Measurements from ENCODE around the gene PRR20G. TPM values are rescaled to one million over a fixed set of nuclear protein-coding genes. Genes with fewer than 3 reads are reported as not detected.

PRR20G gene
- total RNA-seq, 1 donor from 2014 or later: not detected

DNA sequence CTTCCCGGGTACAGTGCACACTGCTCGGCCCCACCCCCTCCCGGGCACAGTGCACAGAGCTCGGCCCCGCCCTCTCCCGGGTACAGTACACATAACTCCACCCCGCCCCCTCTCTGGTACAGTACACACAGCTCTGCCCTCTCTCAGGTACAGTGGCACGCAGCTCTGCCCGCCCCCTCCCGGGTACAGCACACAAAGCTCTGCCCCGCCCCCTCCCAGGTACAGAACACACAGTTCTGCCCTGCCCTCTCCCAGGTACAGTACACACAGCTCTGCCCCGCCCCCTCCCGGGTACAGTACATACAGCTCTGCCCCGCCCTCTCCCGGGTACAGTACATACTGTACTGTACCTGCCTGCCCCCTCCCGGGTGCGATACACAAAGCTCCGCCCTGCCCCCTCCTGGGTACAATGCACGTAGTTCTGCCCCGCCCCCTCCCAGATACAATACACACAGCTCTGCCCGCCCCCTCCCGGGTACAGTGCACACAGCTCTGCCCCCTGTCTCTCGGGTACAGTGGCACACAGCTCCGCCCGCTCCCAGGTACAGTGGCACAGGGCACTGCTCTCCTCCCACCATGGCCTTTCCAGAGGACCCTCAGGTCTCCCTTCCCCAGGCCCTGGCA lies 16.4 kb upstream of the PRR20G start:
- H3K9me3 Mint-ChIP-seq: peaks cover 2% of the 10 kb centered on the region
- no peaks in the 10 kb centered on the region for H3K36me3 Mint-ChIP-seq
- TF ChIP-seq EZH2phosphoT487 (IDR thresholded peaks at IDR 0.05) (no peak), CTCF (IDR thresholded peaks at IDR 0.05) (no peak), EZH2 (IDR thresholded peaks at IDR 0.05) (no peak)
- Histone ChIP-seq H3K27ac (no peak overlapping the region), H3F3A (ENCODE audit: low read depth) (no peaks in the 10 kb centered on the region), H3K4me1 (no peaks in the 10 kb centered on the region), H3K9ac (no peak overlapping the region), H4K20me1 (ENCODE audit: low read depth) (no peaks in the 10 kb centered on the region), H3K4me2 (no peak overlapping the region), H3K27me3 (peaks cover 38% of the 10 kb centered on the region), H2AFZ (replicated peaks) (no peak overlapping the region), H3K4me3 (no peak overlapping the region), H3K9me3 (ENCODE audit: low read depth) (no peaks in the 10 kb centered on the region), H3K79me2 (ENCODE audit: low read depth) (no peaks in the 10 kb centered on the region), H3K36me3 (no peaks in the 10 kb centered on the region)
- H3K4me1 Mint-ChIP-seq: peaks cover 2% of the 10 kb centered on the region
- peaks cover 11% of the 10 kb centered on the region for H3K27me3 Mint-ChIP-seq (ENCODE audit: insufficient read depth, low read depth)
- DNase-seq (ENCODE audit: low spot score): peak; percentile 30
- H3K4me3 Mint-ChIP-seq: no peak overlapping the region
- no peak overlapping the region for H3K27ac Mint-ChIP-seq

DNA sequence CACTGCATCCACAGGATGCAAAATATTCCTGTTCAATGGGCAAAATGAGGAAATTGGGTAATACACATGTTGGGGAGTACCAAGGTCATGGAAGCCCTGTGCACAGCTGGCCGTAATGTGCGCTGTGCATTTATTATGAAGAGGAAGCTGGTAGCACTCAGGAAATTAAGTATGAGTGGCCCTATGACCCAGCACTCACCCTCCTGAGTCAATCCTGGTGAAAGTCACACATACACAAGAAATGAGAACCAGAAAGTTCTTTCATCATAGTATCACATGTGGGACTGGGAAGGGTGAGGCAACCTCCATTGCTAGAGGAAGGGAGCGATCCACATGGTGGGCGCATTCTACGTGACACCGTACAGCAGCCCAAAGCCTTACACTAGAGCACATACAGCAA lies 11.4 kb upstream of the PRR20G start:
- H3K27me3 Mint-ChIP-seq (ENCODE audit: insufficient read depth, low read depth): peaks cover 6% of the 10 kb centered on the region

DNA sequence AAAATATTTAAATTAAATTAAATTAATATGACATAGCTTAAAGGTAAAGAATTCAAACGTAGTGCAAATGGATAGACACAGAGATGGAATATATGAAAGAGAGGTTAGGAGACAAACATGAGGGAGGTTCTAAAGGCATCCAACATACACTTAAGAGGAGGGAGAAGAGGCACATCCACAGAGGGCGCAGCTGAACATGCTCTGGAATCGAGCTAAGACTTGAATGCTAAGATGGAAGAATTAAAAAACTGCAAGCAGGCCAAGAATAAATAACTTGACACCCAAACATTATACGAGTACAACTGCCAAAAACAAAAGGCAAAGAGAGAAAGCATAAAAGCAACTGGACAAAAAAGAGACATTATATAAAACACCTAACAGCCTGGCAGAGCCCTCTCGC lies 9.1 kb upstream of the PRR20G start:
- H3K27me3 Mint-ChIP-seq (ENCODE audit: insufficient read depth, low read depth): peaks cover 6% of the 10 kb centered on the region
- no peak overlapping the region for H3K4me3 ChIP-seq
- H3K36me3 ChIP-seq: no peaks in the 10 kb centered on the region
- H3K9ac ChIP-seq: no peak overlapping the region
- no peak overlapping the region for H3K27ac ChIP-seq
- no peaks in the 10 kb centered on the region for H3F3A ChIP-seq (ENCODE audit: low read depth)
- H4K20me1 ChIP-seq (ENCODE audit: low read depth): no peaks in the 10 kb centered on the region
- no peaks in the 10 kb centered on the region for H3K9me3 ChIP-seq (ENCODE audit: low read depth)
- no peak overlapping the region for H3K4me3 Mint-ChIP-seq
- H3K4me2 ChIP-seq: no peak overlapping the region
- no peaks in the 10 kb centered on the region for H3K79me2 ChIP-seq (ENCODE audit: low read depth)
- no peaks in the 10 kb centered on the region for H3K36me3 Mint-ChIP-seq
- H3K9me3 Mint-ChIP-seq: peaks cover 3% of the 10 kb centered on the region
- H3K4me1 ChIP-seq: no peaks in the 10 kb centered on the region
- no peak for DNase-seq (ENCODE audit: low spot score)
- TF ChIP-seq EZH2phosphoT487 (IDR thresholded peaks at IDR 0.05) (no peak), CTCF (IDR thresholded peaks at IDR 0.05) (no peak), EZH2 (IDR thresholded peaks at IDR 0.05) (no peak)
- peaks cover 20% of the 10 kb centered on the region for H3K27me3 ChIP-seq
- no peak overlapping the region for H2AFZ ChIP-seq (replicated peaks)
- H3K4me1 Mint-ChIP-seq: no peaks in the 10 kb centered on the region
- no peak overlapping the region for H3K27ac Mint-ChIP-seq

More for the DNA sequence above, 11.4 kb upstream of the PRR20G start:
- H2AFZ ChIP-seq (replicated peaks): no peak overlapping the region
- H3K79me2 ChIP-seq (ENCODE audit: low read depth): no peaks in the 10 kb centered on the region
- no peaks in the 10 kb centered on the region for H3K4me1 Mint-ChIP-seq
- no peaks in the 10 kb centered on the region for H3K36me3 ChIP-seq
- H3K4me2 ChIP-seq: no peak overlapping the region
- no peaks in the 10 kb centered on the region for H3K9me3 ChIP-seq (ENCODE audit: low read depth)
- DNase-seq (ENCODE audit: low spot score): no peak
- no peak overlapping the region for H3K4me3 Mint-ChIP-seq
- TF ChIP-seq EZH2phosphoT487 (IDR thresholded peaks at IDR 0.05): no peak
- TF ChIP-seq CTCF (IDR thresholded peaks at IDR 0.05): no peak
- no peak for TF ChIP-seq EZH2 (IDR thresholded peaks at IDR 0.05)
- H3K9me3 Mint-ChIP-seq: peaks cover 3% of the 10 kb centered on the region
- H3K27ac ChIP-seq: no peak overlapping the region
- no peak overlapping the region for H3K4me3 ChIP-seq
- H4K20me1 ChIP-seq (ENCODE audit: low read depth): no peaks in the 10 kb centered on the region
- H3K27ac Mint-ChIP-seq: no peak overlapping the region
- H3K9ac ChIP-seq: no peak overlapping the region
- no peaks in the 10 kb centered on the region for H3K36me3 Mint-ChIP-seq
- no peaks in the 10 kb centered on the region for H3K4me1 ChIP-seq
- peaks cover 38% of the 10 kb centered on the region for H3K27me3 ChIP-seq
- no peaks in the 10 kb centered on the region for H3F3A ChIP-seq (ENCODE audit: low read depth)
